MM.1S (cell line): ENCODE measurements around the gene PET100.

ENCODE experiments used
- DNase-seq: peaks from one replicate; pipeline ENCODE4 v3.0.0-alpha.2; 2015
- H2AFZ ChIP-seq: fragments of 300-600 bp; sonication (generic); 2 replicates; pipeline ENCODE4 v1.6.0; 2016; ENCODE audit warnings: antibody characterized with exemption, low read length
- H3F3A ChIP-seq: fragments of 300-600 bp; sonication (generic); 2 replicates; pipeline ENCODE4 v1.6.1; 2016; ENCODE audit warnings: mild to moderate bottlenecking, antibody characterized with exemption, low read length, moderate library complexity, mixed read lengths; ENCODE audit not compliant: insufficient read depth
- H3K27ac ChIP-seq: fragments of 300-600 bp; sonication (generic); 2 replicates; pipeline ENCODE4 v1.5.1; 2016; ENCODE audit warnings: mild to moderate bottlenecking, low read length
- H3K27me3 ChIP-seq: fragments of 300-600 bp; sonication (generic); replicated peaks from 2 replicates; pipeline ENCODE4 v1.6.0; 2016; ENCODE audit warnings: low read length; ENCODE audit not compliant: insufficient read depth
- H3K36me3 ChIP-seq: fragments of 300-600 bp; sonication (generic); replicated peaks from 2 replicates; pipeline ENCODE4 v1.6.1; 2016; ENCODE audit warnings: mild to moderate bottlenecking, low read length, mixed read lengths; ENCODE audit not compliant: insufficient read depth
- H3K4me1 ChIP-seq: fragments of 300-600 bp; sonication (generic); 2 replicates; pipeline ENCODE4 v1.6.1; 2016; ENCODE audit warnings: low read length, mixed read lengths
- H3K4me2 ChIP-seq: fragments of 300-600 bp; sonication (generic); 2 replicates; pipeline ENCODE4 v1.6.0; 2016; ENCODE audit warnings: low read depth, low read length
- H3K4me3 ChIP-seq: fragments of 300-600 bp; sonication (generic); 2 replicates; pipeline ENCODE4 v1.5.1; 2016; ENCODE audit warnings: low read length, mixed read lengths
- H3K79me2 ChIP-seq: fragments of 300-600 bp; sonication (generic); 2 replicates; pipeline ENCODE4 v1.6.1; 2016; ENCODE audit warnings: mixed run types, low read length, mixed read lengths
- H3K9ac ChIP-seq: fragments of 300-600 bp; sonication (generic); 2 replicates; pipeline ENCODE4 v1.6.1; 2016; ENCODE audit warnings: low read length, mixed read lengths
- H3K9me2 ChIP-seq: fragments of 300-600 bp; sonication (generic); replicated peaks from 2 replicates; pipeline ENCODE4 v1.6.1; 2016; ENCODE audit warnings: mild to moderate bottlenecking, low read length, mixed read lengths; ENCODE audit not compliant: insufficient read depth
- H3K9me3 ChIP-seq: fragments of 300-600 bp; sonication (generic); replicated peaks from 2 replicates; pipeline ENCODE4 v1.6.1; 2016; ENCODE audit warnings: mild to moderate bottlenecking, low read length, mixed read lengths; ENCODE audit not compliant: insufficient read depth
- H4K20me1 ChIP-seq: fragments of 300-600 bp; sonication (generic); 2 replicates; pipeline ENCODE4 v1.6.1; 2016; ENCODE audit warnings: mild to moderate bottlenecking, low read length, moderate library complexity, mixed read lengths; ENCODE audit not compliant: insufficient read depth
- CTCF ChIP-seq: fragments of 300-600 bp; sonication (generic); IDR thresholded peaks from 2 replicates; pipeline ENCODE4 v1.5.1; 2016; ENCODE audit warnings: antibody characterized with exemption, low read length, mixed read lengths
- EZH2 ChIP-seq: fragments of 300-600 bp; sonication (generic); optimal IDR thresholded peaks from 2 replicates; pipeline ENCODE3; 2017; ENCODE audit warnings: low read depth, mild to moderate bottlenecking, antibody characterized with exemption, low read length, mixed read lengths
- EZH2phosphoT487 ChIP-seq: fragments of 300-600 bp; sonication (generic); IDR thresholded peaks from 2 replicates; pipeline ENCODE4 v1.6.1; 2018; ENCODE audit warnings: antibody characterized with exemption, low read length

The PET100 gene

GRCh38 chr19:7629347-7630054 is at the start of gene PET100, which contains the start of gene XAB2:
Gene PET100 (plus strand): TSS chr19:7629793. CDS start chr19:7629834, 41 bp downstream.
Gene XAB2 (minus strand): TSS chr19:7629545. CDS start chr19:7629527, 18 bp downstream.
- no peaks in the 10 kb centered on the region for H3F3A ChIP-seq
- peak within 1 kb of the TSS; percentile 85 for H3K4me2 ChIP-seq
- no peaks in the 10 kb centered on the region; the same call in 1 of the 2 replicates for H3K36me3 ChIP-seq
- peak within 1 kb of the TSS; percentile 32; the same call in 1 of the 2 replicates for H3K27ac ChIP-seq
- H3K9me2 ChIP-seq: no peaks in the 10 kb centered on the region
- no peaks in the 10 kb centered on the region for H3K27me3 ChIP-seq
- H3K9ac ChIP-seq: peak within 1 kb of the TSS; percentile 91
- H3K9me3 ChIP-seq: no peaks in the 10 kb centered on the region
- peak within 1 kb of the TSS; percentile 94 for H3K4me3 ChIP-seq
- TF ChIP-seq EZH2: no peak
- TF ChIP-seq CTCF: no peak
- TF ChIP-seq EZH2phosphoT487: no peak
- H3K79me2 ChIP-seq: peaks cover 58% of the 10 kb centered on the region
- H4K20me1 ChIP-seq: no peaks in the 10 kb centered on the region
- H2AFZ ChIP-seq: peak within 1 kb of the TSS; percentile 62
- DNase-seq: peak; percentile 100
- peaks cover 14% of the 10 kb centered on the region for H3K4me1 ChIP-seq

DNA sequence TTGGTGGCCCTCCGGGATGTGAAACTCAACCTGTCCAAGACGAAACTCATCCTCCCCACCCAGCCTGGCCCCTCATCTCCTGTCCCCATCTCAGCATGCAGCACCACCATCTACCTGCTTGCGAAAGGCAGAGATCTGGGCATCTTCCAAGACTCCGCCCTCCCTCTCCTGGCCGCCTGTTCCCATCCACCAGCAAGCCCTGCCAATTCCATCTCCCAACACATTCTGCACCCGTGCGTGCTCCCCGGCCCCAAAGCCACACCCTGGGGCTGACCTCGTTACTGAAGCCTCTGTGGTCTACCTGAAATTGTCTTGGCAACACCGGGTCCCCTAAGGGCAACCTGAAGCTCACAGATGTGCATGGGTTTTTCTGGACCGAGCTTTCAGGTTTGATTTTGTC is 47.1 kb upstream of the PET100 start:
- Histone ChIP-seq H3K9ac (no peak overlapping the region), H3K9me2 (no peaks in the 10 kb centered on the region), H3K4me1 (no peaks in the 10 kb centered on the region), H4K20me1 (no peaks in the 10 kb centered on the region), H3K4me3 (no peak overlapping the region), H3K36me3 (no peaks in the 10 kb centered on the region), H3K9me3 (no peaks in the 10 kb centered on the region), H2AFZ (no peak overlapping the region), H3K4me2 (no peak overlapping the region), H3K27ac (no peak overlapping the region), H3K27me3 (peaks cover 92% of the 10 kb centered on the region), H3K79me2 (no peaks in the 10 kb centered on the region), H3F3A (no peaks in the 10 kb centered on the region)
- no peak for DNase-seq
- TF ChIP-seq EZH2 (no peak), CTCF (no peak), EZH2phosphoT487 (no peak)

- TF ChIP-seq CTCF (no peak), EZH2phosphoT487 (no peak), EZH2 (no peak)
- no peaks in the 10 kb centered on the region for H3K4me1 ChIP-seq
- no peaks in the 10 kb centered on the region for H4K20me1 ChIP-seq
- H3K9ac ChIP-seq: no peak overlapping the region
- H3K4me3 ChIP-seq: no peak overlapping the region
- H3K9me3 ChIP-seq: no peaks in the 10 kb centered on the region
- no peak overlapping the region for H2AFZ ChIP-seq
- H3F3A ChIP-seq: no peaks in the 10 kb centered on the region
- no peaks in the 10 kb centered on the region for H3K79me2 ChIP-seq
- no peaks in the 10 kb centered on the region for H3K36me3 ChIP-seq
- H3K9me2 ChIP-seq: no peaks in the 10 kb centered on the region
- DNase-seq: no peak
- no peak overlapping the region for H3K4me2 ChIP-seq
- H3K27me3 ChIP-seq: peaks cover 93% of the 10 kb centered on the region
- no peak overlapping the region for H3K27ac ChIP-seq
Observed at GRCh38 chr19:7589822-7590221, 39.8 kb upstream of the PET100 start.
